GM21423 (cell line): ENCODE measurements around the gene AUNIP.

Source experiments
- ATAC-seq: cut with Tn5 transposase; IDR thresholded peaks from one replicate; pipeline ENCODE4 v1.9.1; 2021; ENCODE audit warnings: mild to moderate bottlenecking, moderate library complexity; ENCODE audit not compliant: unreplicated experiment

Gene AUNIP

GRCh38 chr1:25811384-25812082 lies 47.7 kb downstream of the AUNIP start:
- no peak for ATAC-seq

GRCh38 chr1:25810341-25811299 lies 48.6 kb downstream of the AUNIP start:
- no peak for ATAC-seq

- no peak for ATAC-seq
Observed at GRCh38 chr1:25809929-25810328, 49.3 kb downstream of the AUNIP start.

GRCh38 chr1:25809283-25809926 lies 49.9 kb downstream of the AUNIP start:
- no peak for ATAC-seq

GRCh38 chr1:25808481-25809244 lies 50.6 kb downstream of the AUNIP start:
- no peak for ATAC-seq

GRCh38 chr1:25807480-25808390 lies 51.5 kb downstream of the AUNIP start:
- no peak for ATAC-seq

- no peak for ATAC-seq
Observed at GRCh38 chr1:25806418-25806817, 52.8 kb downstream of the AUNIP start.

GRCh38 chr1:25805863-25806225 lies 53.4 kb downstream of the AUNIP start:
- ATAC-seq, result no peak

- no peak for ATAC-seq
Observed at GRCh38 chr1:25804964-25805862, 54.0 kb downstream of the AUNIP start.

GRCh38 chr1:25804244-25804963 lies 54.9 kb downstream of the AUNIP start:
- ATAC-seq, result peak; percentile 36

GRCh38 chr1:25803368-25803767 lies 55.9 kb downstream of the AUNIP start:
- ATAC-seq, result no peak

GRCh38 chr1:25802915-25803314 lies 56.3 kb downstream of the AUNIP start:
- no peak for ATAC-seq

GRCh38 chr1:25800703-25801377 lies 58.4 kb downstream of the AUNIP start:
- ATAC-seq, result no peak

- no peak for ATAC-seq
Observed at GRCh38 chr1:25799935-25800702, 59.1 kb downstream of the AUNIP start, which contains the start of gene SELENON. SELENON (plus strand) TSS chr1:25800193; CDS start chr1:25800231, 38 bp downstream.

- no peak for ATAC-seq
Observed at GRCh38 chr1:25799352-25799934, 59.8 kb downstream of the AUNIP start.

GRCh38 chr1:25798666-25799351 lies 60.4 kb downstream of the AUNIP start:
- ATAC-seq, result no peak
